Embryonic facial prominence (tissue), 1 donor: Measurements from ENCODE around the gene KNCN.

Experiments
- DNase-seq: peaks from one replicate; pipeline ENCODE4 v3.0.0-alpha.2; 2016; ENCODE audit errors: extremely low spot score

The KNCN gene

GRCh38 chr1:46551597-46552095 is at the start of gene KNCN:
KNCN (minus strand) TSS chr1:46551647; CDS start chr1:46551215, 432 bp downstream.
- DNase-seq = no peak

GRCh38 chr1:46599059-46599970 is 47.9 kb upstream of the KNCN start:
- DNase-seq = no peak

GRCh38 chr1:46596846-46597245 is 45.4 kb upstream of the KNCN start:
- no peak for DNase-seq

GRCh38 chr1:46596036-46596435 is 44.6 kb upstream of the KNCN start:
- DNase-seq = no peak

- DNase-seq = no peak
Observed at GRCh38 chr1:46595127-46595526, 43.7 kb upstream of the KNCN start.

GRCh38 chr1:46594063-46594462 is 42.6 kb upstream of the KNCN start:
- no peak for DNase-seq

GRCh38 chr1:46592823-46593222 is 41.4 kb upstream of the KNCN start:
- no peak for DNase-seq

- DNase-seq = no peak
Observed at GRCh38 chr1:46589529-46589928, 38.1 kb upstream of the KNCN start.

GRCh38 chr1:46587069-46587468 is 35.6 kb upstream of the KNCN start:
- DNase-seq = no peak

GRCh38 chr1:46585312-46585938 is 34.0 kb upstream of the KNCN start:
- no peak for DNase-seq

GRCh38 chr1:46583494-46583893 is 32.0 kb upstream of the KNCN start:
- no peak for DNase-seq

GRCh38 chr1:46582972-46583371 is 31.5 kb upstream of the KNCN start:
- no peak for DNase-seq

- no peak for DNase-seq
Observed at GRCh38 chr1:46581681-46582455, 30.4 kb upstream of the KNCN start.

GRCh38 chr1:46580140-46580903 is 28.9 kb upstream of the KNCN start:
- no peak for DNase-seq

- DNase-seq = no peak
Observed at GRCh38 chr1:46577671-46578070, 26.2 kb upstream of the KNCN start.

GRCh38 chr1:46576596-46576995 is 25.1 kb upstream of the KNCN start:
- no peak for DNase-seq

- DNase-seq = no peak
Observed at GRCh38 chr1:46575778-46576177, 24.3 kb upstream of the KNCN start.

GRCh38 chr1:46575300-46575699 is 23.9 kb upstream of the KNCN start:
- DNase-seq = no peak

- DNase-seq = no peak
Observed at GRCh38 chr1:46571691-46572225, 20.3 kb upstream of the KNCN start.

- no peak for DNase-seq
Observed at GRCh38 chr1:46569884-46570725, 18.7 kb upstream of the KNCN start.
